GM18507 (cell line): Measurements from ENCODE around the gene TTLL11.

Source experiments
- DNase-seq: peaks from one replicate; pipeline ENCODE4 v3.0.0; 2011; ENCODE audit warnings: low read depth; ENCODE audit not compliant: insufficient read length; ENCODE audit errors: extremely low spot score
- FAIRE-seq: peaks from 2 replicates; lab custom pipeline; 2011; peaks lifted over from hg19 to GRCh38; lab: Jason Lieb, UNC

The TTLL11 gene

GRCh38 chr9:122057211-122057610 lies 35.9 kb downstream of the TTLL11 start:
- FAIRE-seq = no peak

GRCh38 chr9:122056484-122056883 lies 36.6 kb downstream of the TTLL11 start:
- FAIRE-seq (no peak), DNase-seq (no peak)

More at GRCh38 chr9:122057211-122057610, 35.9 kb downstream of the TTLL11 start:
- DNase-seq = no peak

- FAIRE-seq (no peak), DNase-seq (no peak)
Measured at GRCh38 chr9:122055701-122056100, 37.4 kb downstream of the TTLL11 start.

- DNase-seq (no peak), FAIRE-seq (no peak)
Measured at GRCh38 chr9:122053567-122054350, 39.3 kb downstream of the TTLL11 start.

GRCh38 chr9:122053064-122053463 lies 40.0 kb downstream of the TTLL11 start:
- FAIRE-seq (no peak), DNase-seq (no peak)

GRCh38 chr9:122051351-122052321 lies 41.5 kb downstream of the TTLL11 start:
- DNase-seq (no peak), FAIRE-seq (no peak)

GRCh38 chr9:122050167-122050566 lies 42.9 kb downstream of the TTLL11 start:
- no peak for FAIRE-seq

GRCh38 chr9:122042056-122042455 lies 51.1 kb downstream of the TTLL11 start:
- DNase-seq = no peak
- FAIRE-seq = no peak

More at GRCh38 chr9:122050167-122050566, 42.9 kb downstream of the TTLL11 start:
- DNase-seq = no peak

- no peak for FAIRE-seq
- no peak for DNase-seq
Measured at GRCh38 chr9:122040561-122041242, 52.4 kb downstream of the TTLL11 start.

- no peak for FAIRE-seq
- DNase-seq = no peak
Measured at GRCh38 chr9:122039234-122039633, 53.9 kb downstream of the TTLL11 start.

- DNase-seq = no peak
- no peak for FAIRE-seq
Measured at GRCh38 chr9:122036988-122037387, 56.1 kb downstream of the TTLL11 start.

GRCh38 chr9:122036408-122036807 lies 56.7 kb downstream of the TTLL11 start:
- no peak for DNase-seq

GRCh38 chr9:122033775-122034373 lies 59.2 kb downstream of the TTLL11 start:
- FAIRE-seq = no peak
- no peak for DNase-seq

More at GRCh38 chr9:122036408-122036807, 56.7 kb downstream of the TTLL11 start:
- FAIRE-seq = no peak

- FAIRE-seq (no peak), DNase-seq (no peak)
Measured at GRCh38 chr9:122032346-122032745, 60.8 kb downstream of the TTLL11 start.

- DNase-seq (no peak), FAIRE-seq (no peak)
Measured at GRCh38 chr9:122031776-122032175, 61.3 kb downstream of the TTLL11 start.

- no peak for FAIRE-seq
- no peak for DNase-seq
Measured at GRCh38 chr9:122031157-122031556, 62.0 kb downstream of the TTLL11 start.

GRCh38 chr9:122030357-122030756 lies 62.8 kb downstream of the TTLL11 start:
- FAIRE-seq (no peak), DNase-seq (no peak)

GRCh38 chr9:122029898-122030297 lies 63.2 kb downstream of the TTLL11 start:
- no peak for FAIRE-seq
- no peak for DNase-seq

GRCh38 chr9:122028089-122028488 lies 65.0 kb downstream of the TTLL11 start:
- FAIRE-seq (no peak), DNase-seq (no peak)
